Chondrocyte (in vitro differentiated cells): ENCODE measurements around the gene SLC35F3. TPM values are rescaled to one million over a fixed set of nuclear protein-coding genes. Genes with fewer than 3 reads are reported as not detected.

ENCODE experiments used
- DNase-seq: peaks from one replicate; pipeline ENCODE4 v3.0.0; 2021; ENCODE audit warnings: mixed read lengths, low spot score
- H3K27ac Mint-ChIP-seq: one replicate; pipeline ENCODE4 v1.8.0; 2021; ENCODE audit warnings: mild to moderate bottlenecking, moderate library complexity, mixed read lengths; ENCODE audit not compliant: unreplicated experiment
- H3K27me3 Mint-ChIP-seq: 2 replicates; pipeline ENCODE4 v1.8.0; 2021; ENCODE audit warnings: low read depth, mixed read lengths
- H3K36me3 Mint-ChIP-seq: 2 replicates; pipeline ENCODE4 v1.8.0; 2021; ENCODE audit warnings: low read depth, mixed read lengths
- H3K4me1 Mint-ChIP-seq: 2 replicates; pipeline ENCODE4 v1.8.0; 2021; ENCODE audit warnings: low read depth, mild to moderate bottlenecking, mixed read lengths
- H3K4me3 Mint-ChIP-seq: one replicate; pipeline ENCODE4 v1.8.0; 2021; ENCODE audit warnings: mild to moderate bottlenecking, moderate library complexity, mixed read lengths; ENCODE audit not compliant: unreplicated experiment
- H3K9me3 Mint-ChIP-seq: 2 replicates; pipeline ENCODE4 v1.8.0; 2021; ENCODE audit warnings: low read depth, mixed read lengths
- total RNA-seq: library from RNA; stranded (reverse); gene quantifications from 3 replicates; pipeline ENCODE4 v1.2.1, GENCODE V29; 2021
- TF ChIP-seq, protein P1 (sequence below): fragments of 200-600 bp; sonication (generic); IDR thresholded peaks from 2 replicates; pipeline ENCODE4 v1.5.0; 2021; ENCODE audit warnings: antibody characterized with exemption, mild to moderate bottlenecking, moderate library complexity

The SLC35F3 gene
- total RNA-seq, 1 donor from 2014 or later, result not detected

DNA sequence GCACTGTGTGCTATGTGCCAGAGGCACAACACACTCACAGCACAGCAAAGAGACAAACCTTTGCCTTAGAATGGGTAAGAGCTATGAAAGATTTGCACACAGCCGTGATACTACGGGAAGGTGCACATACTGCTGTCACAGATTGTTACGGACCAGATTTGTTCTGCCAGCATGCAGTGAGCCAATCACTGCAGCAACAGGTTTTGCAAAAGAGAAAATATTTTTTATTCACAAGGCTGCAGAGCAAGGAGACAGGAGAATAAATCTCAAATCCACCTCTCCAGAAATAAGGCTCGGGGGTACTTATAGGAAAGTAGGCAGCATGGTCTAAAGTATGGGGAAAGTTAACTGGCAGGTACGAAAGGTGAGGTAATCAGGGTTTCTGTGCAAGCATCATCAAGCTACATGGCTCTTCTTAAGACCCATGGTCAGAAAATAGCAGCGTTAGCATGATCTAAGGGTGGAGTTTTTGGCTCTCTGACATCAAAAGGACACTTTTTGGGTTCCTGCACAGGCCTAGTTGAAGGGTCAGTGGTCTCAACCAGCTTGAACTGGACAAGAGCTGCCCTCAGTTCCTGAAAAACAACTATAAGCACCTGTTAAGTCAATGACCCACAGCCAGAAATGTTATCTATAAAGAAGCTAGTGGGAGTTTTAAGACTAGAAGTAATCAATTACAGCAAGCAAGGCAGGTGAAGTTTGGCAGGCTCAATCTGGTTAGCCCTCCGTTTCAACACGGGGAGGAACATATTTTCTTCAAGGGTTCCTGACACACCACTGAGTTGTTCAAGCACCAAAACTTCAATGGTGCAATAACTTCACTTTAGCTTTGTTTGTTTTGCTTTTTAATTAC is 186.0 kb downstream of the SLC35F3 start:
- Mint-ChIP-seq H3K27ac (no peak overlapping the region), H3K27me3 (peaks cover 14% of the 10 kb centered on the region)

DNA sequence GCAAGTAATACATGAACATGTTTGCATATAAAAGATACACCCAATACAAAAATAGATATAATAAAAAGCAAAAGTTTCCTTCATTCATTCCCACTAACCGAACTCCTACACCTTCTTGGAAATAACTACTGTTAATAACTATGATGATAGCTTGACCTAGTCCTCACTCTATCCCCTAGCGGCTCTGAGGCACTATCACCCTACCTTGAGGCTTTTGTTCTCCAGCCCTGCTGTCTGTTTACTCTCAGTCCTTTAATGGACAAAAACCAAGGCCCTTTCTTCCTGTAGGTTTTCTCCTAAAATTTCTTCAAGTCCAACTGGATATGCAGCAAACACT is 186.6 kb downstream of the SLC35F3 start:
- no peaks in the 10 kb centered on the region for H3K36me3 Mint-ChIP-seq
- DNase-seq, result no peak
- peaks cover 16% of the 10 kb centered on the region for H3K27me3 Mint-ChIP-seq
- H3K27ac Mint-ChIP-seq, result no peak overlapping the region
- no peaks in the 10 kb centered on the region for H3K4me1 Mint-ChIP-seq
- H3K9me3 Mint-ChIP-seq, result peaks cover 10% of the 10 kb centered on the region
- TF ChIP-seq, protein P1, sequence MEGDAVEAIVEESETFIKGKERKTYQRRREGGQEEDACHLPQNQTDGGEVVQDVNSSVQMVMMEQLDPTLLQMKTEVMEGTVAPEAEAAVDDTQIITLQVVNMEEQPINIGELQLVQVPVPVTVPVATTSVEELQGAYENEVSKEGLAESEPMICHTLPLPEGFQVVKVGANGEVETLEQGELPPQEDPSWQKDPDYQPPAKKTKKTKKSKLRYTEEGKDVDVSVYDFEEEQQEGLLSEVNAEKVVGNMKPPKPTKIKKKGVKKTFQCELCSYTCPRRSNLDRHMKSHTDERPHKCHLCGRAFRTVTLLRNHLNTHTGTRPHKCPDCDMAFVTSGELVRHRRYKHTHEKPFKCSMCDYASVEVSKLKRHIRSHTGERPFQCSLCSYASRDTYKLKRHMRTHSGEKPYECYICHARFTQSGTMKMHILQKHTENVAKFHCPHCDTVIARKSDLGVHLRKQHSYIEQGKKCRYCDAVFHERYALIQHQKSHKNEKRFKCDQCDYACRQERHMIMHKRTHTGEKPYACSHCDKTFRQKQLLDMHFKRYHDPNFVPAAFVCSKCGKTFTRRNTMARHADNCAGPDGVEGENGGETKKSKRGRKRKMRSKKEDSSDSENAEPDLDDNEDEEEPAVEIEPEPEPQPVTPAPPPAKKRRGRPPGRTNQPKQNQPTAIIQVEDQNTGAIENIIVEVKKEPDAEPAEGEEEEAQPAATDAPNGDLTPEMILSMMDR, result no peak
- H3K4me3 Mint-ChIP-seq, result no peak overlapping the region

More for the DNA sequence above, 186.0 kb downstream of the SLC35F3 start:
- Mint-ChIP-seq H3K9me3 (peaks cover 10% of the 10 kb centered on the region), H3K36me3 (no peaks in the 10 kb centered on the region), H3K4me3 (no peak overlapping the region), H3K4me1 (no peaks in the 10 kb centered on the region)
- TF ChIP-seq, protein P1, result no peak
- no peak for DNase-seq

DNA sequence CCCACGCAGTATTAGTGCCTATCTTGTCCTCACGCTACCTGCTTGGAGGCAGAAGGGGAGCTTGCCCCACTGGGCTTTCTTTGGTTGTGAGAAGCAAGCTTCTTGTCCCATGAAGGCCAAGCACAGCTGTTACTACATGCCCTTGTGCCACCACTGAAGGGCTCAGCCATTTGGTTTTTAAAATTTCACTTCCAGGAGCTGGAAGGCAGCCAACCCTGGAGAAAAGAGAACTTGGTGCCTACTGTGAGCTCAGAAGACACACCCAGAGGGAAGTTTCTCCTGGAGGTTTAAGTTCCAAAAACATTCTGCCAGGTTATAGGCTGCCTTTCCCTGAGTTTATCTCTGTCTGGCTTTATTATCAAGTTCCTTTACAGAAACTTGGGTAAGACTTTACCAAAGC is 187.4 kb downstream of the SLC35F3 start:
- DNase-seq, result no peak
- Mint-ChIP-seq H3K36me3 (no peaks in the 10 kb centered on the region), H3K9me3 (peaks cover 10% of the 10 kb centered on the region), H3K27ac (no peak overlapping the region), H3K27me3 (peaks cover 17% of the 10 kb centered on the region), H3K4me1 (no peaks in the 10 kb centered on the region), H3K4me3 (no peak overlapping the region)
- TF ChIP-seq, protein P1, result no peak

DNA sequence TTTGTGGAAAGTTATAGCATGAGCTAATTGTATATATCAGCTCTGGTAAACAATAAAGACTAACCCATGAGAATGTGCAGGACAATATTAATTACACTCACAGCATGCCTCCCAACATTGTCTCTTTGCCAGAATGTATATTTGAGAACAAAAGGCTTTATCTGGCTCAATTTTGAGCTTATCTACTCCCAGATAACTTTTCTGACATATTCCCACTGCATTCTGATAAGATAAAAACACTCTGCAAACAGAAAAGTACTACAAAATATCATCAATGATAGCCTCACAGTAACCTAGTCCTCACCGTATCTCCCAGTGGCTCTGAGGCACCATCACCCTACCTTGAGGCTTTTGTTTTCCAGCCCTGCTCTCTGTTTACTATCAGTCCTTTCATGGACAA is 188.6 kb downstream of the SLC35F3 start:
- H3K27me3 Mint-ChIP-seq, result peaks cover 13% of the 10 kb centered on the region
- no peak for DNase-seq
- H3K4me1 Mint-ChIP-seq, result no peaks in the 10 kb centered on the region
- TF ChIP-seq, protein P1, result no peak
- H3K4me3 Mint-ChIP-seq, result no peak overlapping the region
- peaks cover 10% of the 10 kb centered on the region for H3K9me3 Mint-ChIP-seq
- H3K36me3 Mint-ChIP-seq, result no peaks in the 10 kb centered on the region
- H3K27ac Mint-ChIP-seq, result no peak overlapping the region

DNA sequence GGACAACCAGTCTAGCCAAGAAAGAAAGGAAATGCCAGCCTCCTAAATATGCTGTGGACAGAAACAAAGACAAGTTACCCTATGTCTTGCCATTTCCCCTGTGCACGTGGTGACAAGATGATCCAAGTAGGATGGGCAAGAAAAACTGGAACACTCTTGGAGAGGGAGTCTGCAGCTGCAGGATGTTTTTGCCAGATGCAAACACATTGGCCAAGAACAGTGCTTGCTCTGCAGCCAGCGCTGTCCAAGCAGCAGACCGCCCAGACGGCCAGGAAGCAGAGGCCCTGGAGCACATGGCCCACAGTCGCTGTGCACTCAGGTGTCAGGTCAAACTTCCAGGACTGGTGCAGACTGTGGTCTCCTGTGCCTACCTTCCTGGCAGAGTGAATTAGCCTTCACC is 189.3 kb downstream of the SLC35F3 start:
- DNase-seq, result no peak
- TF ChIP-seq, protein P1, result no peak
- peaks cover 10% of the 10 kb centered on the region for H3K9me3 Mint-ChIP-seq
- no peaks in the 10 kb centered on the region for H3K4me1 Mint-ChIP-seq
- no peak overlapping the region for H3K27ac Mint-ChIP-seq
- H3K27me3 Mint-ChIP-seq, result peaks cover 13% of the 10 kb centered on the region
- H3K36me3 Mint-ChIP-seq, result no peaks in the 10 kb centered on the region
- H3K4me3 Mint-ChIP-seq, result no peak overlapping the region
